HG03060 (cell line): ENCODE data around the gene BCAP31.
"Not testable (repeated sequence)": the region's sequence is repeated elsewhere in the genome, so short reads cannot be mapped to it uniquely, and the experiment has no call there.

Source experiments
- ATAC-seq: cut with Tn5 transposase; IDR thresholded peaks from one replicate; pipeline ENCODE4 v1.9.1; 2021; ENCODE audit warnings: low read depth, moderate number of reproducible peaks; ENCODE audit not compliant: unreplicated experiment

The BCAP31 gene

GRCh38 chrX:153719238-153719637 lies 4.9 kb downstream of the BCAP31 start:
- no peak for ATAC-seq

DNA sequence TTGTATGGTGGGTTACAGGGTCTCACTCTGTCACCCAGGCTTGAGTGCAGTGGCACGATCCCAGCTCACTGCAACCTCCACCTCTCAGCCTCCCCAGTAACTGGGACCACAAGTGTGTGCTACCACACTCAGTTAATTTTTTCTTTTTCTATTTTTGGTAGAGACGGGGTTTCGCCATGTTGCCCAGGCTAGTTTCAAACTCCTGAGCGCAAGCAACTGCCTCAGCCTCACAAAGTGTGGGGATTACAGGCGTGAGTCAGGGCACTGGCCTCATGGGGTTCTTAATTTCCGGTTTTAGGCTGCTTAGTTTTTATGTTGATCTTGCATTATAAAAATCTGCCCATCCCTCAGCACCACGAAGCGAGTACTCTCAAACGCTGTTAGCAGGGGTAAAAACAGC lies 6.7 kb downstream of the BCAP31 start:
- no peak for ATAC-seq

DNA sequence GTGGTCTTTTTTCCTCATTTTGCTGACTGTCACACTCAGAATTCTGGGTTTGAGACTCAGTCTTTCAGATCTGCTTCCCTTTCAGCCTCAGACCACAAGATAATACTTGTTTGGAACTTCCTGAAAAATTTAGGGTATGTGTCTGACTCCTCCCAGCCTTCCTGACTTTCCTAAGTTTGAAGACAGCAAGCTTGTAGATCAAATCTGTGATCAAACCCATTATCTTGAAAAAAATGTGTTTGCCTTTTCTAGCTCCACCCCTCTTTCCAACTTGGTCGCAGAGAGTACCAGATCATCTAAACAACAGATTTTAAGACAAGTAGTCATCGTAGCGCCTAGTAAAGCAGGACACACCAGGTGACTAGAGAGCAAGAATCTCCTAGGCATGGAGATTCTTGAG lies 9.9 kb downstream of the BCAP31 start:
- no peak for ATAC-seq

DNA sequence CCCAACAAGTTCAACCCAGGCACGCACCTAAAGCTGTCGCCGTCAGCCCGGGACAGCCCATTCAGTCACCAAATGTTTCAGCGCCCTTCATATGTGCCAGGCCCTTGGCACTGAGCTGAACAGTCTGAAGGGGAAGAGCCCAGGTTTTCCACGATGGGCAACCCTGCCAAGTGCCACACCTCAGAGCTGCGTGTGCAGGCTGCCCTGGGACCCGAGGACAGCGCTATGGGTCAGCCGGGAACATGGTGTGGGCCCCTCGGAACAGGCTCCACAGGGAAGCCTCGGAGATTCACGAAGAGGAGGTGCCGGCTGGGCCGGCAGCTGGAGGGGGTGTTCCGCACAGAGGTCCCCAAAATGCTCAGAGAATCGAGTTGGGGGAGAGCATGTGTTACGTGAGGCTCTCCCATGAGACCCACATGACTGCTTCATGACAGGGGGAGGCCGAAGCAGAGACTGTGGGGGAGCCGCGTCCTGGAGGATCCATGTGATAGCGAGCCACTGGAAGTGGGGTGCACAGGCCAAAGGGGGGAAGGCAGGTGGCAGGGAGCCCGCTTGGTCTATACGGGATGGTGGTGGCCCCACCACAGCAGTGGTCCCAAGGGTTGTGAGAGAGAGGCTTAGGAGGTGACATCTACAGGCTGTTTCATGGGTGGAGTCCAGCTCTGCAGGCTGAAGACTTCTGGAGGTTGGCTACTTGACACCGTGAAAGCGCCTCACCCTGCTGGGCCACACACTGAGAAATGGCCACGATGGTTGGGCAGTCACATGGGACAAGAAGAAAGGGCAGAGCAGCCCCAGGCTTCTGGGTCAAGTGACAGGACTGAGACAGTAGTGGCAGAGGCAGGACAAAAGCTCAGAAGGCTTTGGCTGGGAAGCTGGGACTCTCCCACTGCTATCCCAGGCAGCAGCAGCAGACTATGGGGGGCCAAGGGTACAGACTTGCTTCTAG lies 14.2 kb downstream of the BCAP31 start:
- ATAC-seq, result no peak

DNA sequence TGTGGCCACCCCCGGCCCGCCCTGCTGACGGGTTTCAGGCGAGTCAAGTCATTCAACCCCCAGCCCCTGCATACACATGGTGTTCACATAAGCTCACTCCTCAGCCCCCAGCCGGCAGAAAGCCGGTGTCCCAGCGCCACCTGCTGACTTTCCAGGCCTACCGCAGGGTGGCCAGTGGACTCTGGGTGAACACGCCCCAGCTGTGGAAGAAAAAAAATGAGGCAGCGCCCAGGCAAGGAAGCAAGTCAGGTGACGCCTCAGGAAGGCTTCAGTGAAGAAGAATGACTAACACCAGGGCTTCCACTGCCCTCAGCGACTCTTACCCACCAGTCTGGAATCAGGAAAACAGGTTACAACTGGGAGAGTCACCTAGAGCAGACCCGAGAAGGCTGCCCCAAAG lies 15.8 kb downstream of the BCAP31 start:
- ATAC-seq, result no peak

DNA sequence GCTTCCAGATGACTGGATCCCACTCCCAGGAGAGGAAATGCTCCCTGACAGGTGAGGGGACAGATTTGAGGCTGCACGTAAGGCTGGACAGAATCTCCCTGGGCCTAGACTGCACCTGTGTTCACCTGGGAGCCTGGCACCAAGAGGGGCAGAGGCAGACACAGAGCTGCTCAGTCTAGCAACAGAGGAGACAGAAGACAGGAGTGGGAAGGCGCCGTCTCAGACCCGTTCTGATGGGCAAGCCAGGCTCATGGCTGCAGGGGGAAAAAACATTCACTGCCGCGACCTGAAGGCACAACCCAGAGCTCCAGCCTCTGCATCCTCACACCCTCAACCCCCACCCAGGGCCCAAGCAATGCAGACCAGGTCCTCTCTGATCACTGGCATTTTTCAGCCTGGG lies 16.8 kb downstream of the BCAP31 start:
- no peak for ATAC-seq

DNA sequence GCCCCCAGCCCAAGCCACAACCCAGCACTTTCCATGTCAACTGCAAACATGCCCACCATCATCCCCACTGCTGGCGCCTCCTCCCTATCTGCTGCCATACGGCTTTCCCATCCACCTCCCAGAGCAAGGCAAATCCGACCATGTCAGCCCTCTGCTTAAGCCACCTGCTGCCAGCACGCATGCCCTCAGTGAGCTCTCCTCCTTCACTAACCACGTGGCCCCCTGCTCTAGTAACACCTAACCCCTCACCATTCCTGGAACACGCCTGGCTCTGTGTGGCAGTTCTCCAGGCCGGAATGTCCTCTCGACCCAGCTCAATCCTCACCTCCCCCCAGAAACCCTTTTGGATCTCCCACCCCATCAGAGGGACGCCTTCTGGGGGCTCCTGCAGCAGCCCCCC lies 17.4 kb downstream of the BCAP31 start:
- no peak for ATAC-seq

DNA sequence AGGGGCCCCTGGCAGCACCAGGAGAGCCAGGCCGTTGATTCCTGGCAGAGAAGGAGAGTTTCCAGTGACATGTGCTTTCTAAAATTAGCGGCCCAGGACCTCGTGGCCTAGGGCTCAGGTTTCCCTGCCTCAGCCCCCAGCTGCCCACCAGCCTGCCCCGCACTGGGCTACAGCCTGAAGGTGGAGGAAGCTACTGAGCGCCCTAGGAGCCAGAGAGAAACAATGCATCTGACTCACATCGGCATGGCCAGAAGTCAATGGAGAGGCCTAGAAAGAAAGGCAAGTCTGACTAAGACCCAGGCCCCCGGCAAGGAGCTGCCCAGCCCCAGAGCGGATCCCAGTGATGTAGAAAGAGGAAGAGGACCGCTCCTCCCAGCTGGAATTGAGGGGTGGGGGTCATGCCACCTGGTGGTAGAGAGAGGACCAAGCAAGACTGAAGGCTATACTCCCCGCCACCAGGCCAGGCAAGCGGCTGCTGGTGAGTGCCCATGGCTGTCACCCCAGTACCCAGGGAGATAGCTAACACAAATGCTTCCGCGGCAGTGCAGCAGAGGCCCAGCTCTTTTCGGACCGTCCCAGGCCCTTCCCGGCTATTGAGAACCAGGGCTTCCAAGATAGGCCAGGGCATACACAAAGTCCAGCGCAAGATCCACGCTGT lies 18.7 kb downstream of the BCAP31 start:
- ATAC-seq, result not testable (repeated sequence)

DNA sequence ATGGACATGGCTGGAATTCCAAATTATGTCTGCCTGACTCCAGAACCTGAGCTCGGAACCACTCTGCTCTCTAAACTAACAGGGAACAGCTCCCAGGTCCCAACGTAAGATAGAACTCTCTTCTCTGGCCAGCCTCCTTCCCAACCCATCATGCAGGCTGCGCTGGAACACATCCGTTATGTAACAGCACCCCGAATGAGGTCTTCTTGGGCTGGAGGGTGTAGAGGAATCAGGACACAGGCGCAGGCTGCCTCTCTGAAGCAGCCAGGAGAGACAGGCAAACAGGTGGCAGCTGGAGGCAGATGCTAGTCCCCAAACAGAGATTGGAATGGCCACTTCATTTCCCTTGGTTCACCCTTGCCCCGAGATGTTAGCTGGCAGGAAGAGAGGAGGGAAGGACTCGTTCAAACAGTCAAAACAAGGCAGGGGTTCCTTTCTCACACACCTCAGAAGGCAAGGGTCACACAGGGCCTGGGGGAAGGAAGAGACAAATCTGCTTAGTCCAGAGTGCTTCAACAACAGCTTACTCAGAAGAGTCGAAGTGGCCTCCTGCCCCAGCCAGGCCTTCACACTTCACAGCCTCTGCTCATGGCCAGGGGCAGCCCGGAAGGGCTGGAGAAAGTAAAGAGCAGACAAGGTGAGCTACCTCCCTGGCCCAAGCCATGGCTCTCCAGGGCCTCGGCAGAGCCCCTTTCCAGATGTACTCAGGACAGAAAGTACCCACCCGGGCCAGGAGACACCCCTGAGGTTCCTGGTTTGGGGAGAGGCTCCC lies 19.4 kb downstream of the BCAP31 start:
- not testable (repeated sequence) for ATAC-seq

- ATAC-seq, result no peak
These were observed 20.1 kb downstream of the BCAP31 start for GRCh38 chrX:153704021-153704526.

DNA sequence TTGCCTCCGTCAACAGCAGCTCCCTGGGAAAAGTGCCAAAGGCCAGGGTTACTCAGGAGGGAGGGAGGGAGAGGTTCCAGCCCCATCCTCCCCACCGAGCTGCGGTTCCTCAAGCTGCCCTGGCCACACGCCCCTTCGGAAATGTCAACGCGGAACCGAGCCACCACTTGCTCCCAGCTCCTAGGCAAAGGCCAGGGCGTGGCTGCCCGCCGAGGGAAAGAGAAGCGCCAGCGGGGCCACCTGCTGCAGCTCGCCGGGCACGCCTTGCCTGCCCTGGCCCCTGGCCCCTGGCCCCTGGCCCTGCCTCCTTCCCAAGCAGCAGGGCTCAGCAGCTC lies 21.2 kb downstream of the BCAP31 start:
- ATAC-seq, result no peak

- ATAC-seq, result no peak
These were observed 21.7 kb downstream of the BCAP31 start for GRCh38 chrX:153702336-153703035.

DNA sequence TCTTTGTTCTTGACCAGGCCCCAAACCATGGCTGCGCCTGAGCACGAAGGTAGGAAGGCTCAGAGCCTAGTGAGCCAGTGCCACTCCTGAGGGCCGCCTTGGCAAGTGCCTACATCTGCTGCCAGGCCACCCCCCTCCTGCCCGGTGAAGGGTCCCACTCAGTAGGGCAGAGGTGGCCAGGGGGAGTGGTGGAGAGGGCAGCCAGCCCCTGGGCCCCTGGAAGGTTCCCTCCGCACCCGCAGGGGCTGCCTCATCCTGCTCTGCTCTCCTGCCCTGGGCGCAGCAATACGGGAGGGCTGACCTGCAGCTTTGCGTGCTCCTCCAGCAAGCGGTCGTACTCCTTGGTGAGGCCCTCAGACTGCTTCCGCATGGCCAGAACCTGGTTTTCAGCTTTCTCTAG lies 22.5 kb downstream of the BCAP31 start:
- ATAC-seq, result no peak

DNA sequence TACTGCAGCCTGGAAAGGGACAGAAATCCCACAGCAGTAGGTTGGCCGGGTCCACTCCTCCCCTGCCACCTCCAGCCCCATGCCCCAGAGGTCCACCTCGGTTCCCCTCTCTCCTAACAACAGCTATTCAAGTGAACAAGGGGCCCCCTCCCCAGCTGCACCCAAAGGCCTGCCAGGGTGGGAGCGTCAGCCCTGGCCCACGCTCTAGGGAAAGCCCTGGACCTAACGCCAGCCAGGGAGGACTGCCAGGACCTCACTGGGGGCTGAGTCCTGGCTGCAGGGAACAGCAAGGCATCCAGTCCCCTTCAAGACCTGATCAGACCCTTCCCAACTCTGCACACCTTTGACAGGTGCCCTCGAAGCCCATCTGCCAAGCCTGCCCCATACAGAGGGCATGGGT lies 23.2 kb downstream of the BCAP31 start:
- ATAC-seq, result no peak

GRCh38 chrX:153700376-153700945 lies 23.7 kb downstream of the BCAP31 start:
- ATAC-seq, result no peak

- ATAC-seq, result not testable (repeated sequence)
These were observed 24.3 kb downstream of the BCAP31 start for GRCh38 chrX:153699784-153700371.

DNA sequence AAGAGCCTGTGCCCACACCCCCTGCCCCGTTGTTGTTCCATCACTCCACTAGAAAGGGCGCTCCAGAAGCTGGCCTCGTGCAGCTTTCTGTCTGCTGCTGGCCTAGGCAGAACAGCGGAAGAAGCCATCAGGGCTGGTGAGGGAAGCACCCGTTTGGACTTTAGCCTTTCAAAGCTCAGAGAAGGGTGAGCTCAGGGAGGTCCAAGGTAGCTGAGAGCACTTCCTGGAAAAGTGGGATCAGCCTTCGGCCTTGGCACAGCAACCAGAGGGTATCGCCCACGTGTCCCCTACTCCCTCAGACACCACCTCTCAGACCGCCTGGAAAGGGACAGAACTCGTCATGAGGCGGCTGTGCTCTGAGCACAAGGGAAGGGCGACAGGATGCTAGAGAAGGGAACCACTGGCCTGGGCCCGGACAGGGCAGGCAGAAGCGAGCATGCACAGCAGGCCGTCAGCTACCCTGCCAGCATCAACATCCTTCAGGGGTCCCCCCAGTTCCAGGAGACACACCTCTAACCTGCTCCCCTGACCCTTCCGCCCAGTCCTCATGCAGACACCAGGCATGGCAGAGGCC lies 24.9 kb downstream of the BCAP31 start:
- ATAC-seq, result not testable (repeated sequence)

DNA sequence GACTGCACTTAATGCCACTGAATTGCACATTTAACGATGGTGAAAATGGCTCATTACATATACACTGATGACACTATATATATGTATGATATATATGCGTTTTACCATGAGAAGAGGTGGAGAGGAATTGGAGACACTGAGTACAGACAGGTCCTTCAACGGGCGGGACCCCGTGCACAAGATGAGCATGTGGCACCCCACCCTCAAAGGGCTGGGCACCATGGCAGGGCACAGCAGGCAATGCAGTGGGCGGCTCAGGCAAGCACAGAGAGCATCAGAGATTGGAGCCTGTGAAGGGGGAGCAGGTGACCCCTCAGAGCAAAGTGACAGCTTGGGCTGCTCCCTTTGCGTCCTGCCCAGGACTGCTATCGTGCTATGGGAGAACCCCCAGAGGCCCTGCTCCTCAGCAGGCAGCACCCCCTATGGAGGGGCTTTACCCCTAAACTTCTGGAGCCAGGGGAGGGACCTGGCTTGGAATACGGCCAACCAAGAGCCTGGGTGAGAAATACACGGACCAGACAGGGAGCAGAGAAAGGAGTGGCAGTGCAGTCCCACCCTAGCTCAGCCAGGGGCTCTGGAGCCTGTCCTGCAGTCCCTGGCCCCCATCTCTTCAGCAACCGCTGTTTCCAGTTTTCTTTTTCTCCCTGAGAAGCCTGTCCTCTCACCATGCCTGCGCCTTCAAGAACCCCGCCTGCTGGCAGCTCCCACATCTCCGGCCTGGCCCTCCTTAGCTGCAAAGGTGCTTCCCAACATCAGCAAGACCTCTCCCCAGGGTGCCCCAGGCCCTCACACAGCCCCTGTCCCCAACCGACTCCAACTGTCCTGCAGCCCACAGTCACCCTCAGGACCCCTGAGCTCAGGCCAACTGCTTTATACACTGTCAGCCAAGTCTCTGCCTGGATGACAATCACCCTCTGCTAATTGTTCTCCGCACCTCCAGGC lies 26.0 kb downstream of the BCAP31 start:
- ATAC-seq, result no peak
